Right renal cortex interstitium (tissue), 3 donors: ENCODE results near the gene SGPP2. TPM values are rescaled to one million over a fixed set of nuclear protein-coding genes. Genes with fewer than 3 reads are reported as not detected.

ENCODE experiments used
- DNase-seq, 3 donors: peaks; one replicate each; pipeline ENCODE4 v3.0.0-alpha.2; 2013; ENCODE audit warnings: low read depth in 3 of 3, low spot score in 2 of 3
- polyA plus RNA-seq, 3 donors: library from polyadenylated mRNA; unstranded; fragments of 120-200 nt; gene quantifications; one replicate each; pipeline ENCODE4 v1.2.1, GENCODE V29; 2013; ENCODE audit not compliant: insufficient read length in 3 of 3

SGPP2 gene
- polyA plus RNA-seq, 3 donors: 16.0 to 19.5 (median 18.5) TPM

- no peak for DNase-seq
Measured at GRCh38 chr2:222459983-222460382, 35.6 kb downstream of the SGPP2 start.

GRCh38 chr2:222465746-222466145 is 41.4 kb downstream of the SGPP2 start:
- DNase-seq: no peak

- DNase-seq: no peak
Measured at GRCh38 chr2:222468346-222468745, 44.0 kb downstream of the SGPP2 start.

GRCh38 chr2:222470802-222471468 is 46.6 kb downstream of the SGPP2 start:
- no peak for DNase-seq

- DNase-seq: no peak
Measured at GRCh38 chr2:222477962-222478608, 53.7 kb downstream of the SGPP2 start.

- DNase-seq: no peak
Measured at GRCh38 chr2:222479859-222480258, 55.5 kb downstream of the SGPP2 start.

GRCh38 chr2:222480497-222480896 is 56.2 kb downstream of the SGPP2 start:
- DNase-seq: no peak

- DNase-seq: no peak
Measured at GRCh38 chr2:222481941-222482340, 57.6 kb downstream of the SGPP2 start.

GRCh38 chr2:222483513-222484039 is 59.2 kb downstream of the SGPP2 start:
- DNase-seq: no peak

GRCh38 chr2:222485367-222486211 is 61.2 kb downstream of the SGPP2 start:
- no peak for DNase-seq

- no peak for DNase-seq
Measured at GRCh38 chr2:222490131-222490530, 65.8 kb downstream of the SGPP2 start.

GRCh38 chr2:222492683-222493082 is 68.3 kb downstream of the SGPP2 start:
- DNase-seq: no peak

GRCh38 chr2:222494104-222494739 is 69.9 kb downstream of the SGPP2 start:
- no peak for DNase-seq

GRCh38 chr2:222495388-222495787 is 71.0 kb downstream of the SGPP2 start:
- no peak for DNase-seq

GRCh38 chr2:222499226-222499625 is 74.9 kb downstream of the SGPP2 start:
- no peak for DNase-seq

- DNase-seq: no peak
Measured at GRCh38 chr2:222504191-222504590, 79.8 kb downstream of the SGPP2 start.

GRCh38 chr2:222504719-222505118 is 80.4 kb downstream of the SGPP2 start:
- no peak for DNase-seq

- DNase-seq: no peak
Measured at GRCh38 chr2:222506230-222506935, 82.0 kb downstream of the SGPP2 start.

- no peak for DNase-seq
Measured at GRCh38 chr2:222514901-222515300, 90.6 kb downstream of the SGPP2 start.
